Stimulated activated CD4-positive, alpha-beta T cell treated with anti-CD3 and anti-CD28 coated beads, Interleukin-4, amount 100 ng/mL, for 1 hour (primary cell): ENCODE results near the gene EXD3.

Experiments
- DNase-seq: peaks from one replicate; pipeline ENCODE4 v3.0.0-alpha.2; 2020

EXD3 gene

GRCh38 chr9:137278721-137279711 is 143.9 kb downstream of the EXD3 start:
- DNase-seq = no peak

- no peak for DNase-seq
These were observed 144.8 kb downstream of the EXD3 start for GRCh38 chr9:137278061-137278701.

- DNase-seq = no peak
These were observed 145.5 kb downstream of the EXD3 start, which contains the start of gene TOR4A for GRCh38 chr9:137277329-137278041. TSS of gene TOR4A (plus strand) at chr9:137277726. CDS start at chr9:137278690, 964 bp downstream.

- no peak for DNase-seq
These were observed 146.3 kb downstream of the EXD3 start for GRCh38 chr9:137276473-137277328.

GRCh38 chr9:137275588-137276472 is 147.1 kb downstream of the EXD3 start:
- DNase-seq = no peak

GRCh38 chr9:137275203-137275587 is 147.8 kb downstream of the EXD3 start:
- no peak for DNase-seq

GRCh38 chr9:137273611-137274320 is 149.2 kb downstream of the EXD3 start:
- no peak for DNase-seq

GRCh38 chr9:137273095-137273490 is 149.9 kb downstream of the EXD3 start:
- DNase-seq = no peak

- DNase-seq = no peak
These were observed 150.5 kb downstream of the EXD3 start for GRCh38 chr9:137272241-137273094.

- no peak for DNase-seq
These were observed 151.3 kb downstream of the EXD3 start for GRCh38 chr9:137271696-137272076.

GRCh38 chr9:137270929-137271695 is 151.8 kb downstream of the EXD3 start:
- DNase-seq = no peak

GRCh38 chr9:137269231-137269772 is 153.7 kb downstream of the EXD3 start:
- no peak for DNase-seq

GRCh38 chr9:137268538-137269201 is 154.3 kb downstream of the EXD3 start:
- no peak for DNase-seq

GRCh38 chr9:137267933-137268355 is 155.0 kb downstream of the EXD3 start:
- DNase-seq = no peak

- DNase-seq = no peak
These were observed 156.1 kb downstream of the EXD3 start for GRCh38 chr9:137266585-137267453.

- DNase-seq = no peak
These were observed 156.8 kb downstream of the EXD3 start for GRCh38 chr9:137266162-137266527.
